AG10803 (cell line): Measurements from ENCODE around the gene MFSD6L.

Source experiments
- DNase-seq: peaks from one replicate; pipeline ENCODE4 v3.0.0; 2010; ENCODE audit warnings: low read depth
- H3K4me3 ChIP-seq: 2 replicates; pipeline ENCODE4 v1.5.1; 2011; ENCODE audit warnings: mild to moderate bottlenecking, low read length, control low read depth
- TF ChIP-seq, protein P1 (sequence below): conservative IDR thresholded peaks from 2 replicates; pipeline ENCODE4 v1.5.1; 2011; ENCODE audit warnings: mild to moderate bottlenecking, low read length, control low read depth, inconsistent platforms

MFSD6L gene

DNA sequence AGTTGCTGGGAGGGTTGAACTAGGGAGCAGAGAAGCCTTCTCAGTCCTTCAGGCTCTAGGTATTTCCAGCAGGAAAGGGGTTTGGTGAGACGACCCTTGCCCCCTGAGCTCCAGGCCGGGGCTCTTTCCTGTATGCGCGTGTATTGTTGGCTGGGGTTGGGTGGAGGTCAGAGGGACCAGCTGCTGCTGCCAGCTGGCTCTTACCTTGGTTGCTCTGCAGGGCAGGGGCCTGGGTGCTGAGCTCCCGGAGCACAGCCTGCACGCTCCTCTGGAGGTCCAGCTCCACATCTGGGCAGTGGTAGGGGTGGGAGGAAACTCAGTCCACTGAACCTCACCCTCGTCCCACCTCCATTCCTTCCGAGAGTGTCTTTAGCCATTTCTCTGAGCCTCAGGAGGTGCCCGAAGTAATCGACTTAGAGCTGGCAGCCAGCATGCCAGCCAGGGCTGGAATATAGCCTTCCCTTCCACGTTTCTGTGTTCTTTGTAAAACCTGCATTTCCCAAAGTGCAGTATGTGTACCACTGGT lies 40.3 kb upstream of the MFSD6L start:
- H3K4me3 ChIP-seq = no peak overlapping the region
- no peak for DNase-seq
- TF ChIP-seq, protein P1, sequence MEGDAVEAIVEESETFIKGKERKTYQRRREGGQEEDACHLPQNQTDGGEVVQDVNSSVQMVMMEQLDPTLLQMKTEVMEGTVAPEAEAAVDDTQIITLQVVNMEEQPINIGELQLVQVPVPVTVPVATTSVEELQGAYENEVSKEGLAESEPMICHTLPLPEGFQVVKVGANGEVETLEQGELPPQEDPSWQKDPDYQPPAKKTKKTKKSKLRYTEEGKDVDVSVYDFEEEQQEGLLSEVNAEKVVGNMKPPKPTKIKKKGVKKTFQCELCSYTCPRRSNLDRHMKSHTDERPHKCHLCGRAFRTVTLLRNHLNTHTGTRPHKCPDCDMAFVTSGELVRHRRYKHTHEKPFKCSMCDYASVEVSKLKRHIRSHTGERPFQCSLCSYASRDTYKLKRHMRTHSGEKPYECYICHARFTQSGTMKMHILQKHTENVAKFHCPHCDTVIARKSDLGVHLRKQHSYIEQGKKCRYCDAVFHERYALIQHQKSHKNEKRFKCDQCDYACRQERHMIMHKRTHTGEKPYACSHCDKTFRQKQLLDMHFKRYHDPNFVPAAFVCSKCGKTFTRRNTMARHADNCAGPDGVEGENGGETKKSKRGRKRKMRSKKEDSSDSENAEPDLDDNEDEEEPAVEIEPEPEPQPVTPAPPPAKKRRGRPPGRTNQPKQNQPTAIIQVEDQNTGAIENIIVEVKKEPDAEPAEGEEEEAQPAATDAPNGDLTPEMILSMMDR = no peak

DNA sequence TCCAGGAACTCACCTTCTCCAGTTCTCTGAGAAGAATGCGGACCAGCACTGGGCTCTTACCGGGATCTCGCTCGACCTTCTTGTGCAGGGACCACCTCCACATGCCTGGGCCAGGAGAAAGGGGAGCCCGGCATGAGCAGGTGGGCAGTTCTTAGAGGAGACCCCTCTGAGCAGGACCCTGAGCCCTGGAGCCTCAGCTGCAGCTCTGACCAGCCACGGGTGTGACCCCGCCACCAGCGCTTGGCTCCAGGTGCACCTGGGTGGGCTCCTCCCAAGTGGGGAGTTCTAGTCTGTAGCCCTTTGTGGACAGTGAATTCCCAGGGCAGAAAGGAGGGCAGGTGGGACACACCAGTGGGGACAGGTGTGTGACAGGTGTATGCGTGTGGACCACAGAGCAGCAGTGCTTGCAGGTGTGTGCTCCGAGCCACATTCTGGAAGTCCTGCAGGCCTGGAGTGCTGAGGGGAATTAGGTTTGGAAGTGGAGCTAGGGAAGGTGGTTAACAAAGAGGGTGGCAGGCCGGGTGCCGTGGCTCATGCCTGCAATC lies 39.5 kb upstream of the MFSD6L start:
- DNase-seq = no peak
- TF ChIP-seq, protein P1 = no peak
- no peak overlapping the region for H3K4me3 ChIP-seq

DNA sequence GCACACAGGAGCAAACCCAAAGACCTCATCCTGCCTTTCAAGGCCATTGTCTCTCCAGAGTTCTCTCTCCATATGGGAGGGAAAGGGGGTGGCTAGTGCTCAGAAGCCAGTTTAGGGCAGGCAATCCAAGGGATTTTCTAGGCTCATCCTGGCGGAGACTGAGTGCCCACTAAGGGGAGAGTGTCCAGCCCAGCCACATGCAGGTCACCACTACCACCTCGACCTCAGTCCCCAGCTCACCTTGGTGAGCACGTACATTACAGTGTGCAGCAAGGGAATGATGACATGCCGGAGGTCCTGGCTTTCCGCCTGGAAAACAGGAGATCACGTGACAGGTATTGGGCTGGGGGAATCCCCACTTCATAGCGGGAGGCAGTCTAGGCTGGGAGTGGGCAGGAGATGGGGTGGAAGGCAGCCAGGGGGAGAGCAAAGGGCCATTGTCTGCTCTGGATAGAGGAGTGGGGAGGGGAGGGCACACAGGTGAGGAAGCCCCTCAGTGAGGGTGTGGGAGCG lies 38.5 kb upstream of the MFSD6L start:
- DNase-seq = no peak
- TF ChIP-seq, protein P1 = no peak

DNA sequence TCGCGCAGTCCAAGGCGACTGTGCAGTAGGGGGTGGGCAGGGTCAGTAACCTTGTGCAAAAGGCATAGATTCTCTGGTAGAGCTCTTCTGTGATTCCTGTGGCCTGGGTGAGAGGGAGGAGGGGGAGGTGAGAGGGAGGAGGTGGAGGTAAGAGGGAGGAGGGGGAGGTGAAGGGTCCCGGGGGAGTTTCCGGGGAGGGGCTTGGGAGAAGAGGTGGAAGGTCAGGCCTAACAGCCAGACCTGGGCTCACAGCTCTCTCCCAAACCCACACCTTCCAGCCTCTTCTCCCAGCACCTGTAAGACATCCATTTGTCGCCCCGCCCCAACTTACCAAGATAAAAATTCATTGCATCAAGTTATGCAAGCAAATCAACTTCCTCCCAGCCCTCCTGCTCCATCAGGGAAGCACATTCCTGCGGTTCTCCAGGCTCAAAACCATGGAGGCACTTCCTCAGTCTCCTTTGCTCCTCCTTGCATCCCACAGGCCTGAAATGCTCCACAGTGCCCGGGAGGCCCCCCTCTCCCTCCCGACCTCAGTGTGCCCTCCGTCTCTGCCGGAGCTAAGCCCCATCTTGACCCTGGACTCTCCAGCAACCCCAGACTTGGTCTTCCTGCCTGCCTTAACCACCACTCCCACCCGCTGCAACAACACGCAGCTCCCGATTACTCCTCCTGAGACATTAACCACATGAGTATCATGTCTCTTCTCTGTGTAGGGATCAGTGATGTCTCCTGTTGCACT lies 37.8 kb upstream of the MFSD6L start:
- TF ChIP-seq, protein P1 = no peak
- DNase-seq = no peak
- H3K4me3 ChIP-seq = no peak overlapping the region

More for the DNA sequence above, 38.5 kb upstream of the MFSD6L start:
- no peak overlapping the region for H3K4me3 ChIP-seq

DNA sequence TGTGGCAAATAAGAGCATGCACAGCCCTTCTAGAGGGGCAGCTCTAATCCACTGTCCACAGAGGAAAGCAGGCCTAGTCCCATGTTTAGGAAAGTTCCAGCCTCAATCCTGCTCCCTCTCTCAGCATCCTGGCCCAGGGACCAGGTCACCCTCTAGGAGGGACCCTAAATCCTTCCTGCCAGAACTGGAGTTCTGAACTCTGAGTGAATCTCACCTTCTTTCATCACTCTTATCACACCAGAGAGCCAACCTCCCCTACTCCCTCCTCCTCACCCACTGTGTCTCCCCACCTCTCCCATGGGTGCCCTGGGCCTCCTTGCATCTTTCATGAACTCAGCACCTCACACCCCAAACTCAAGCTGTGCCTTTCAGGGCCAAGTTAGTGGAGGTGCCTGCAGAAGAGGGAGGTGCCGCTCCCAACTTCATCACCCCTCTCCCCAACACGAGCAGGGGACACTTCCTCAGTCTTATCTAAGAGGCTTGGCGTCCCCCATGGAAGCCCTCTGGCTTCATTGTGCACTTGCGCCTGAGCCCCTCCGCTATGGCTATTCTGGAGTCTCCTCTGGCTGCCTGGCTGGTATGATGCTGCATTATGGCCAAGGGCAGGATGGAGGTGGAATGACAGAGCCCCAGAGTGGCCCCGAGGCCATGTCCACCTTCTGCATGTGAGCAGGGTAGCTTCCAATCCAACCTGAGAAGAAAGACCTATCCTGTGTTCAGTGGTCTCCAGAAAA lies 36.6 kb upstream of the MFSD6L start:
- TF ChIP-seq, protein P1 = no peak
- DNase-seq = no peak
- H3K4me3 ChIP-seq = no peak overlapping the region

DNA sequence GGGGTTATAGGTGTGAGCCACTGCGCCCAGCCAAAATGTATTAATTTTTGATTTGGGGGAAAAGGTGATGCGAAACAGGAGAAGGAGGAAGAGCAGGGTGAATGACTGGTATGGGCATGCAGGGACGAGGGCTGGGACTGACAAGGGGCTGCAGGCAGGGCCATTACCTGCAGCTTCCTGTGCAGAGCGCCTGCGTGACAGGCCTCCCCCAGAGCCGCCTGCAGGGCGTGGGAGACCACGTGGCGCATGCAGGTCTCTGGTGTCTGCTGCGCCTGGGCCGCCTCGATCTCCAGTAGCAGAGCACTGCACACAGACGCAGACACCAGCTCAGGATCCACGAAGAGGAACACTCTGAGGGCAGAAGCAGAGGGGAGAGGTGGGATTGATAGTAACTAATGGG lies 35.9 kb upstream of the MFSD6L start:
- TF ChIP-seq, protein P1 = no peak
- no peak for DNase-seq
- H3K4me3 ChIP-seq = no peak overlapping the region
